Fibroblast of pulmonary artery (primary cell): Measurements from ENCODE around the gene GOLGA7B.

Source experiments
- DNase-seq: peaks from one replicate; pipeline ENCODE4 v3.0.0-alpha.2; 2010; ENCODE audit warnings: low read depth
- H3K4me3 ChIP-seq: replicated peaks from 2 replicates; pipeline ENCODE4 v1.5.1; 2011; ENCODE audit warnings: low read depth, mild to moderate bottlenecking, control low read depth, low read length, moderate library complexity
- TF ChIP-seq, protein P1 (sequence below): IDR thresholded peaks from 2 replicates; pipeline ENCODE4 v1.5.1; 2011; ENCODE audit warnings: mild to moderate bottlenecking, control low read depth, low read length, inconsistent platforms; ENCODE audit errors: missing control alignments

Gene GOLGA7B

DNA sequence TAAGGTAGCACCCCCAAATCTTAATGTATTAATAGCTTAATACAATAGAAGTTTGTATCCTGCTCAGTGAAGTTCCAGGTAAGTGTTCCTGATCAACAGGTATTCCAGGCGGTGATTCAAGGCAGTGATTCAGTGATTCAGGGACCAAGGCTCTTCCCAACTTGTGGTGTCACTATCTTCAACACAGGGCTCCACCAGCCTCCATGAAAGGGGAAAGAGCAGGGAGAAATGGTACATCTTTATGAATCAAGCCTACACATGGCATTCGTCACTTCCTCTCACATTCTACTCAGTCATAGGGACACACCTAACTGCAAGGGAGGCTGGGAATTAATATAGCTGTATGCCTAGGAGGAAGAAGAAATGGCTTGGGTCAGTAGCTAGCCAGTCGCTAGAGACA, 5.1 kb downstream of the GOLGA7B start:
- TF ChIP-seq, protein P1, sequence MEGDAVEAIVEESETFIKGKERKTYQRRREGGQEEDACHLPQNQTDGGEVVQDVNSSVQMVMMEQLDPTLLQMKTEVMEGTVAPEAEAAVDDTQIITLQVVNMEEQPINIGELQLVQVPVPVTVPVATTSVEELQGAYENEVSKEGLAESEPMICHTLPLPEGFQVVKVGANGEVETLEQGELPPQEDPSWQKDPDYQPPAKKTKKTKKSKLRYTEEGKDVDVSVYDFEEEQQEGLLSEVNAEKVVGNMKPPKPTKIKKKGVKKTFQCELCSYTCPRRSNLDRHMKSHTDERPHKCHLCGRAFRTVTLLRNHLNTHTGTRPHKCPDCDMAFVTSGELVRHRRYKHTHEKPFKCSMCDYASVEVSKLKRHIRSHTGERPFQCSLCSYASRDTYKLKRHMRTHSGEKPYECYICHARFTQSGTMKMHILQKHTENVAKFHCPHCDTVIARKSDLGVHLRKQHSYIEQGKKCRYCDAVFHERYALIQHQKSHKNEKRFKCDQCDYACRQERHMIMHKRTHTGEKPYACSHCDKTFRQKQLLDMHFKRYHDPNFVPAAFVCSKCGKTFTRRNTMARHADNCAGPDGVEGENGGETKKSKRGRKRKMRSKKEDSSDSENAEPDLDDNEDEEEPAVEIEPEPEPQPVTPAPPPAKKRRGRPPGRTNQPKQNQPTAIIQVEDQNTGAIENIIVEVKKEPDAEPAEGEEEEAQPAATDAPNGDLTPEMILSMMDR = no peak
- H3K4me3 ChIP-seq = no peak overlapping the region
- no peak for DNase-seq

DNA sequence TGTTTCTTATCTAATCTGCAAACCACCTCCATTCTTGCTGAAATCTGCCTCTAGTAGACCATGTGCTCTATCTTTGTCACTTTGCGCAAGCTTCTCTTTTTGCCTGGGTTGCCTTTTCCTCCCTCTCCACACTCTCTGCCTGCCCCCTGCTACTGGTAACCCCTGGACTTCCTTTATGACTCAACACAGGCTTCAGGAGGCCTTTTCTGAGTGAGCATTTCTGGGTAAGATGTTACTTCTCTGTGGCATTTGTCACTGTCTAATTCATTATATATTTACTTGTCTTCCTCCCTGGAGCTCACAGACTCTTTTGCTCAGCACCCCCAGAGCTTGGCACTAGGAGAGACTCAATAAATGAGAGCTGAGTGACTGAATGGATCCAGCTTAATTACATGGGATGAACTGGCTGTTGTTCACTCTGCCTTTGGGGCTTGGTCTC, 8.4 kb downstream of the GOLGA7B start:
- no peak overlapping the region for H3K4me3 ChIP-seq
- TF ChIP-seq, protein P1 = no peak
- peak; percentile 2 for DNase-seq

DNA sequence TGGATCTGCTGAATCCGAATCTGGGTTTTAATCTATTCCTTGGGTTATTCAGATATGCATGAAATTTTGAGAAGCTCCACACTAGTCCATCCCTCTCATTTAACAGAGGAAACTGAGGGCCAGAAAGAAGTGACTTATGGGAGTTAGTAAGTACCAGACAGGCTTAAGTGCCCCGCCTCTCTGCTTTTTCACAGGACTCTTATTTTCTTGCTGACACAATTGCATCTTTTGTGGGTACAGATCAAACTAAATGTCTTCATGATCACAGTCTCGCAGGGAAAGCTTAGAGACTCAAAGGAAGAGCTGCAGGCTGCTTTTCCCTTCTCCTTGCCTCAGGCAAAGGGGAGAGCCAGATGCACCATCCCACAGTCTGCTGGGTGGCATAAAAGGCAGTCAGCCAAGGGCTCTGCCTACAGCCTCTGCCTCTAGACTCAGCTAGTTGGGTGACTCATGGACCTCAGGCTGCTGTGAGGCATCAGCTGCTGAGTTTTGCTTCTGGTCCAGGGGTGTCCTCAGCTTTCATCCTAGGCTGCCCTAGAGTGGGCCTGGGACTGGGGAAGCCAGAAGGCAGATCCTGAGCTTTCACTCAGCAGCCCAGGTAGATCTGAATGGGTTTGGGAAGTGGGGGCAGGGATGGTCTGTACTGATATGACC, 11.6 kb downstream of the GOLGA7B start:
- no peak overlapping the region for H3K4me3 ChIP-seq
- peak; percentile 18 for DNase-seq
- TF ChIP-seq, protein P1 = no peak

DNA sequence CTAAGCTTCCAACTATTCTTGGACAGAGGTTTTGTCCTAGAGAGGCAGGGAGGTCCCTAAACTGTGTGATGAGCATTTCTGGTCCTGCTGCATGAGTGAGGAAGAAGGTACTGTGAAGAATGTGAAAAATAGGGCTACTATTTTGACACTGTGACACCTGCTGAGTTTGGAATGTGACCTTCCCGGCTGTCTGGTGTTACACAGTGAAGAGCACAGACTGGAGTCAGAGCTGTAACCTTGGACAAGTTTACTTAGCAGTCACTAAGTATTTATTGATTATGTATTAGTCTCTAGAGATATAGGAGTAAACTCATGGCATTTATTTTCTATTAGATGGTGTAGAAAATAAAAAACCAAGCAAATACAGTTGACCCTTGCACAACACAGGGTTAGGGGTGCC, 12.3 kb downstream of the GOLGA7B start:
- no peak for DNase-seq
- H3K4me3 ChIP-seq = no peak overlapping the region
- TF ChIP-seq, protein P1 = no peak

DNA sequence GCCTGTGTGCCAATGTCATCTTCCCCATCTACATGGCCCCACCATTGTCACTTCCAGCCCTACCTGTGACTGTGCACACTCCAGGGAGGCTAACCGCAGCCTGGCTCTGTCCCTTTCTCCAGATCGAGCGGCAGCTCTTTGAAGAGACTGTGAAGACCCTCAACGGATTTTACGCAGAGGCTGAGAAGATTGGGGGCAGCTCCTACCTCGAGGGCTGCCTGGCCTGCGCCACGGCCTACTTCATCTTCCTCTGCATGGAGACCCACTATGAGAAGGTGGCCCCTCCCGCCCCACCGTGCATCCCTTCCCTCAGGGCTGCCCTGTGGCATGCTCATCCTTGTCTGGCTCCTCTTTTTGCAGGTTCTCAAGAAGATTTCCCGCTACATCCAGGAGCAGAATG, 14.2 kb downstream of the GOLGA7B start:
- no peak for DNase-seq
- H3K4me3 ChIP-seq = no peak overlapping the region
- TF ChIP-seq, protein P1 = no peak

DNA sequence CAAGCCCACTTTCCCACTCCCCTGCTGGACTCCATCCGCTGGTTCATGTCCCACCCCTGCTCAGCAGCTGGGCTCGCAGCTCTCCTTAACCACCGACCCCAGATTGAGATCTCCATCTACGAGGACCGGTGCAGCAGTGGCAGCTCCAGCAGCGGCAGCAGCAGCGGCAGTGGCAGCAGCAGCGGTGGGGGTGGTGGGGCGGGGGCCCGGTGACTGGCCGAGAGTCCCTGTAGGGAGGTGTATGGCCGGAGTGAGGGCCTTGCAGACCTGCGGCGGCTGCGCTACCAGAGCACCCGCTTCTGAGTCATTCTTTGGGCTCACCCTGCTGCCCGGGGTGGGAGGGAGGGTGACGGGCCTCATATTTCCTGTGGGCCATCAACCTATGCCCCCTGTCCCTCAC, 15.8 kb downstream of the GOLGA7B start:
- TF ChIP-seq, protein P1 = no peak
- no peak overlapping the region for H3K4me3 ChIP-seq
- DNase-seq = no peak
